ENCODE results near the gene CLN3. TPM values are rescaled to one million over a fixed set of nuclear protein-coding genes. Genes with fewer than 3 reads are reported as not detected.
A peak's percentile ranks its signal among the peaks of the same experiment; 100 is the strongest.

The CLN3 gene
- total and polyA plus RNA-seq, 2 of the 13 experiments (the other 11 are each of a cell fraction or from before 2014, with no cell fraction given) = 23.4 to 46.8 TPM

DNA sequence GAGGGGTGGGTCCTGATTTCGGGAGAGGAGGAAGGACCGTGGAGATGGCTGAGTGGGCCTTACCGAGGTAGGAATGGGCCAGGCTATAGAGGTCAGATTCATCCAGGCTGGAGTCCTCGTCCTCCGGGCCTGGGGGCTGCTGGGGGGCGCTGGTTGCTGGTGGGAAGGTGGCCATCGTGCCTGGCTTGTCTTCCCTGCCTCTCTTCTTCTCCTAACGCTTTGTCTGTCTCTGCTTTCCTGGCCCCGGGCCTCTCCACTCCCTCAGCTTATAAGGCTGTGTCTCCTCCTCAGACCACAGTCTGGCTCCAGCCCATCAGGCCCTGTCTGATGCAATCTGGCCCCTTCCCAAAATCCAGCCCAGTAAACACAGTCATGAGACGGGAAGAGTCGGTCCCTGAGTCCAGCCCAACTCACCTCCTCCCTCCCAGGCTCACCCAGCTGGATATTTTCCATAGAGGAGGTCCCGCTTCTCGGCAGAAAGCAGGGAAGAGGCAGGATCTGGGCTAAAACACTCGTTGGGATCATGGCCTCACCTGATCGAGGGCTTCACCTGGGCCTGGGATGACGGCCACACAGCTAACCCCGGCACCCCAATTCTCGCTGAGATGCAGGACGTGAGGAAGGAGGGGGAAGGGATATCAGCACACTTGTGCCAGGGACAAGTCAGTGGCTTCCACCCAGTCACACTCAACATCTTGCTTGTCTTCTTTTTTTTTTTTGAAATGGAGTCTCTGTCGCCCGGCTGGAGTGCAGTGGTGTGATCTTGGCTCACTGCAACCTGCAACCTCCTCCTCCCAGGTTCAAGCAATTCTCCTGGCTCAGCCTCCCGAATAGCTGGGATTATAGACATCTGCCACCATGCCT, 47.1 kb upstream of the CLN3 start, which contains the start of gene NUPR1 (continued):
- TF ChIP-seq NFYC (CRISPR knock-in tag; IDR thresholded peaks at IDR 0.05) (peak; percentile 18; the same call in 1 of the 2 replicates), GZF1 (CRISPR knock-in tag; IDR thresholded peaks at IDR 0.05) (0 out of 2 replicates have a peak, but pooled peaks have one; percentile 50), KDM6A (CRISPR knock-in tag; IDR thresholded peaks at IDR 0.05; ENCODE audit: low read depth) (no peak), ZNF781 (CRISPR knock-in tag; IDR thresholded peaks at IDR 0.05; ENCODE audit: borderline replicate concordance, not compliant biosample characterization) (peak; percentile 40), YEATS4 (CRISPR knock-in tag; IDR thresholded peaks at IDR 0.05; ENCODE audit: borderline replicate concordance) (peak; percentile 87), SNAPC2 (CRISPR knock-in tag; IDR thresholded peaks at IDR 0.05) (no peak), MXD3 (CRISPR knock-in tag; IDR thresholded peaks at IDR 0.05) (0 out of 2 replicates have a peak, but pooled peaks have one; percentile 44), MAX (IDR thresholded peaks at IDR 0.05) (peak; percentile 60; the same call in 1 of the 2 replicates), HOXD1 (CRISPR knock-in tag; IDR thresholded peaks at IDR 0.05) (peak; percentile 82; the same call in 1 of the 2 replicates)
- TF ChIP-seq, protein P1, sequence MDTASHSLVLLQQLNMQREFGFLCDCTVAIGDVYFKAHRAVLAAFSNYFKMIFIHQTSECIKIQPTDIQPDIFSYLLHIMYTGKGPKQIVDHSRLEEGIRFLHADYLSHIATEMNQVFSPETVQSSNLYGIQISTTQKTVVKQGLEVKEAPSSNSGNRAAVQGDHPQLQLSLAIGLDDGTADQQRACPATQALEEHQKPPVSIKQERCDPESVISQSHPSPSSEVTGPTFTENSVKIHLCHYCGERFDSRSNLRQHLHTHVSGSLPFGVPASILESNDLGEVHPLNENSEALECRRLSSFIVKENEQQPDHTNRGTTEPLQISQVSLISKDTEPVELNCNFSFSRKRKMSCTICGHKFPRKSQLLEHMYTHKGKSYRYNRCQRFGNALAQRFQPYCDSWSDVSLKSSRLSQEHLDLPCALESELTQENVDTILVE (CRISPR knock-in tag; IDR thresholded peaks at IDR 0.05) = peak; percentile 77; the same call in 1 of the 2 replicates
- TF ChIP-seq, protein P2, sequence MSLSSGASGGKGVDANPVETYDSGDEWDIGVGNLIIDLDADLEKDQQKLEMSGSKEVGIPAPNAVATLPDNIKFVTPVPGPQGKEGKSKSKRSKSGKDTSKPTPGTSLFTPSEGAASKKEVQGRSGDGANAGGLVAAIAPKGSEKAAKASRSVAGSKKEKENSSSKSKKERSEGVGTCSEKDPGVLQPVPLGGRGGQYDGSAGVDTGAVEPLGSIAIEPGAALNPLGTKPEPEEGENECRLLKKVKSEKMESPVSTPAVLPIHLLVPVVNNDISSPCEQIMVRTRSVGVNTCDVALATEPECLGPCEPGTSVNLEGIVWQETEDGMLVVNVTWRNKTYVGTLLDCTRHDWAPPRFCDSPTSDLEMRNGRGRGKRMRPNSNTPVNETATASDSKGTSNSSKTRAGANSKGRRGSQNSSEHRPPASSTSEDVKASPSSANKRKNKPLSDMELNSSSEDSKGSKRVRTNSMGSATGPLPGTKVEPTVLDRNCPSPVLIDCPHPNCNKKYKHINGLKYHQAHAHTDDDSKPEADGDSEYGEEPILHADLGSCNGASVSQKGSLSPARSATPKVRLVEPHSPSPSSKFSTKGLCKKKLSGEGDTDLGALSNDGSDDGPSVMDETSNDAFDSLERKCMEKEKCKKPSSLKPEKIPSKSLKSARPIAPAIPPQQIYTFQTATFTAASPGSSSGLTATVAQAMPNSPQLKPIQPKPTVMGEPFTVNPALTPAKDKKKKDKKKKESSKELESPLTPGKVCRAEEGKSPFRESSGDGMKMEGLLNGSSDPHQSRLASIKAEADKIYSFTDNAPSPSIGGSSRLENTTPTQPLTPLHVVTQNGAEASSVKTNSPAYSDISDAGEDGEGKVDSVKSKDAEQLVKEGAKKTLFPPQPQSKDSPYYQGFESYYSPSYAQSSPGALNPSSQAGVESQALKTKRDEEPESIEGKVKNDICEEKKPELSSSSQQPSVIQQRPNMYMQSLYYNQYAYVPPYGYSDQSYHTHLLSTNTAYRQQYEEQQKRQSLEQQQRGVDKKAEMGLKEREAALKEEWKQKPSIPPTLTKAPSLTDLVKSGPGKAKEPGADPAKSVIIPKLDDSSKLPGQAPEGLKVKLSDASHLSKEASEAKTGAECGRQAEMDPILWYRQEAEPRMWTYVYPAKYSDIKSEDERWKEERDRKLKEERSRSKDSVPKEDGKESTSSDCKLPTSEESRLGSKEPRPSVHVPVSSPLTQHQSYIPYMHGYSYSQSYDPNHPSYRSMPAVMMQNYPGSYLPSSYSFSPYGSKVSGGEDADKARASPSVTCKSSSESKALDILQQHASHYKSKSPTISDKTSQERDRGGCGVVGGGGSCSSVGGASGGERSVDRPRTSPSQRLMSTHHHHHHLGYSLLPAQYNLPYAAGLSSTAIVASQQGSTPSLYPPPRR (CRISPR knock-in tag; IDR thresholded peaks at IDR 0.05; ENCODE audit: borderline replicate concordance) = peak; percentile 47; the same call in 1 of the 2 replicates
- TF ChIP-seq, protein P3, sequence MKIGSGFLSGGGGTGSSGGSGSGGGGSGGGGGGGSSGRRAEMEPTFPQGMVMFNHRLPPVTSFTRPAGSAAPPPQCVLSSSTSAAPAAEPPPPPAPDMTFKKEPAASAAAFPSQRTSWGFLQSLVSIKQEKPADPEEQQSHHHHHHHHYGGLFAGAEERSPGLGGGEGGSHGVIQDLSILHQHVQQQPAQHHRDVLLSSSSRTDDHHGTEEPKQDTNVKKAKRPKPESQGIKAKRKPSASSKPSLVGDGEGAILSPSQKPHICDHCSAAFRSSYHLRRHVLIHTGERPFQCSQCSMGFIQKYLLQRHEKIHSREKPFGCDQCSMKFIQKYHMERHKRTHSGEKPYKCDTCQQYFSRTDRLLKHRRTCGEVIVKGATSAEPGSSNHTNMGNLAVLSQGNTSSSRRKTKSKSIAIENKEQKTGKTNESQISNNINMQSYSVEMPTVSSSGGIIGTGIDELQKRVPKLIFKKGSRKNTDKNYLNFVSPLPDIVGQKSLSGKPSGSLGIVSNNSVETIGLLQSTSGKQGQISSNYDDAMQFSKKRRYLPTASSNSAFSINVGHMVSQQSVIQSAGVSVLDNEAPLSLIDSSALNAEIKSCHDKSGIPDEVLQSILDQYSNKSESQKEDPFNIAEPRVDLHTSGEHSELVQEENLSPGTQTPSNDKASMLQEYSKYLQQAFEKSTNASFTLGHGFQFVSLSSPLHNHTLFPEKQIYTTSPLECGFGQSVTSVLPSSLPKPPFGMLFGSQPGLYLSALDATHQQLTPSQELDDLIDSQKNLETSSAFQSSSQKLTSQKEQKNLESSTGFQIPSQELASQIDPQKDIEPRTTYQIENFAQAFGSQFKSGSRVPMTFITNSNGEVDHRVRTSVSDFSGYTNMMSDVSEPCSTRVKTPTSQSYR (CRISPR knock-in tag; IDR thresholded peaks at IDR 0.05; ENCODE audit: borderline replicate concordance) = no peak
- TF ChIP-seq, protein P4, sequence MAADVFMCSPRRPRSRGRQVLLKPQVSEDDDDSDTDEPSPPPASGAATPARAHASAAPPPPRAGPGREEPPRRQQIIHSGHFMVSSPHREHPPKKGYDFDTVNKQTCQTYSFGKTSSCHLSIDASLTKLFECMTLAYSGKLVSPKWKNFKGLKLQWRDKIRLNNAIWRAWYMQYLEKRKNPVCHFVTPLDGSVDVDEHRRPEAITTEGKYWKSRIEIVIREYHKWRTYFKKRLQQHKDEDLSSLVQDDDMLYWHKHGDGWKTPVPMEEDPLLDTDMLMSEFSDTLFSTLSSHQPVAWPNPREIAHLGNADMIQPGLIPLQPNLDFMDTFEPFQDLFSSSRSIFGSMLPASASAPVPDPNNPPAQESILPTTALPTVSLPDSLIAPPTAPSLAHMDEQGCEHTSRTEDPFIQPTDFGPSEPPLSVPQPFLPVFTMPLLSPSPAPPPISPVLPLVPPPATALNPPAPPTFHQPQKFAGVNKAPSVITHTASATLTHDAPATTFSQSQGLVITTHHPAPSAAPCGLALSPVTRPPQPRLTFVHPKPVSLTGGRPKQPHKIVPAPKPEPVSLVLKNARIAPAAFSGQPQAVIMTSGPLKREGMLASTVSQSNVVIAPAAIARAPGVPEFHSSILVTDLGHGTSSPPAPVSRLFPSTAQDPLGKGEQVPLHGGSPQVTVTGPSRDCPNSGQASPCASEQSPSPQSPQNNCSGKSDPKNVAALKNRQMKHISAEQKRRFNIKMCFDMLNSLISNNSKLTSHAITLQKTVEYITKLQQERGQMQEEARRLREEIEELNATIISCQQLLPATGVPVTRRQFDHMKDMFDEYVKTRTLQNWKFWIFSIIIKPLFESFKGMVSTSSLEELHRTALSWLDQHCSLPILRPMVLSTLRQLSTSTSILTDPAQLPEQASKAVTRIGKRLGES (CRISPR knock-in tag; IDR thresholded peaks at IDR 0.05; ENCODE audit: borderline replicate concordance) = peak; percentile 67; the same call in 1 of the 2 replicates

All from HepG2 (cell line).